GM12891 (cell line): ENCODE results near the gene PIGM.

Experiments
- DNase-seq: peaks from one replicate; pipeline ENCODE4 v3.0.0; 2011; ENCODE audit warnings: low spot score; ENCODE audit not compliant: insufficient read length
- FAIRE-seq: peaks from 2 replicates; lab custom pipeline; 2011; peaks lifted over from hg19 to GRCh38; lab: Jason Lieb, UNC
- PAX5 ChIP-seq: IDR thresholded peaks from 2 replicates; pipeline ENCODE4 v1.6.1; 2011; ENCODE audit warnings: low read length, moderate library complexity, mild to moderate bottlenecking; ENCODE audit not compliant: insufficient read depth, severe bottlenecking
- POLR2A ChIP-seq: IDR thresholded peaks from 2 replicates; pipeline ENCODE4 v1.6.1; 2011; ENCODE audit warnings: low read depth, low read length, control low read depth
- POLR2AphosphoS5 ChIP-seq: IDR thresholded peaks from 2 replicates; pipeline ENCODE4 v1.6.1; 2011; ENCODE audit warnings: low read depth, low read length, control low read depth
- POU2F2 ChIP-seq: IDR thresholded peaks from 2 replicates; pipeline ENCODE4 v1.6.1; 2011; ENCODE audit warnings: low read depth, mild to moderate bottlenecking, control low read depth, low read length, moderate library complexity
- SPI1 ChIP-seq: IDR thresholded peaks from 2 replicates; pipeline ENCODE4 v1.6.1; 2011; ENCODE audit warnings: low read depth, low read length, control low read depth
- TAF1 ChIP-seq: IDR thresholded peaks from 2 replicates; pipeline ENCODE4 v1.6.1; 2011; ENCODE audit warnings: low read depth, low read length, control low read depth

Gene PIGM

GRCh38 chr1:159981351-159982055 is 50.3 kb downstream of the PIGM start:
- no peak for FAIRE-seq

GRCh38 chr1:159980786-159981185 is 51.0 kb downstream of the PIGM start:
- DNase-seq (no peak), FAIRE-seq (no peak)
- TF ChIP-seq POU2F2 (no peak), POLR2A (no peak), PAX5 (no peak), TAF1 (no peak), POLR2AphosphoS5 (no peak), SPI1 (no peak)

More at GRCh38 chr1:159981351-159982055, 50.3 kb downstream of the PIGM start:
- DNase-seq = no peak
- no peak for TF ChIP-seq POU2F2
- no peak for TF ChIP-seq SPI1
- no peak for TF ChIP-seq POLR2AphosphoS5
- TF ChIP-seq PAX5 = no peak
- TF ChIP-seq POLR2A = no peak
- no peak for TF ChIP-seq TAF1

- FAIRE-seq (no peak), DNase-seq (no peak)
- no peak for TF ChIP-seq POLR2A
- no peak for TF ChIP-seq TAF1
- TF ChIP-seq POLR2AphosphoS5 = no peak
- no peak for TF ChIP-seq POU2F2
- TF ChIP-seq SPI1 = no peak
- TF ChIP-seq PAX5 = no peak
Observed at GRCh38 chr1:159980076-159980475, 51.7 kb downstream of the PIGM start.

- no peak for TF ChIP-seq POLR2A
- no peak for TF ChIP-seq PAX5
- TF ChIP-seq SPI1 = no peak
- no peak for TF ChIP-seq TAF1
- TF ChIP-seq POU2F2 = no peak
- no peak for TF ChIP-seq POLR2AphosphoS5
- no peak for FAIRE-seq
- no peak for DNase-seq
Observed at GRCh38 chr1:159979257-159979656, 52.5 kb downstream of the PIGM start.

- FAIRE-seq (no peak), DNase-seq (no peak)
- TF ChIP-seq POU2F2 (no peak), POLR2A (no peak), POLR2AphosphoS5 (no peak), SPI1 (no peak), TAF1 (no peak), PAX5 (no peak)
Observed at GRCh38 chr1:159978107-159978398, 53.7 kb downstream of the PIGM start.

- TF ChIP-seq SPI1 (no peak), TAF1 (no peak), POLR2A (no peak), POU2F2 (no peak), PAX5 (no peak), POLR2AphosphoS5 (no peak)
- FAIRE-seq (no peak), DNase-seq (no peak)
Observed at GRCh38 chr1:159977364-159978106, 54.3 kb downstream of the PIGM start.
